SK-N-SH treated with all-trans-retinoic acid at 6 μM for 48 hours (cell line): ENCODE measurements around the gene ZNF319.

ENCODE experiments used
- CSRNP3 ChIP-seq: fragments of 250-450 bp; sonication (Bioruptor Pico); IDR thresholded peaks from 2 replicates; pipeline ENCODE4 v1.5.1; 2021; ENCODE audit warnings: mild to moderate bottlenecking, moderate library complexity
- ISL1 ChIP-seq: fragments of 250-450 bp; sonication (Bioruptor Pico); IDR thresholded peaks from 2 replicates; pipeline ENCODE4 v2.1.2; 2022; ENCODE audit warnings: mild to moderate bottlenecking, moderate library complexity
- OSR1 ChIP-seq: fragments of 250-450 bp; sonication (Bioruptor Pico); IDR thresholded peaks from 2 replicates; pipeline ENCODE4 v1.8.0; 2022; ENCODE audit warnings: moderate library complexity, mild to moderate bottlenecking, inconsistent platforms
- PATZ1 ChIP-seq: fragments of 250-450 bp; sonication (Bioruptor Pico); IDR thresholded peaks from 2 replicates; pipeline ENCODE4 v1.8.0; 2020; ENCODE audit warnings: mild to moderate bottlenecking, moderate library complexity, borderline replicate concordance
- PPARA ChIP-seq: fragments of 250-450 bp; sonication (Bioruptor Pico); IDR thresholded peaks from 2 replicates; pipeline ENCODE4 v1.5.0; 2020; ENCODE audit warnings: mild to moderate bottlenecking, borderline replicate concordance
- TOX ChIP-seq: fragments of 250-450 bp; sonication (Bioruptor Pico); IDR thresholded peaks from 2 replicates; pipeline ENCODE4 v1.8.0; 2021; ENCODE audit warnings: mild to moderate bottlenecking, moderate library complexity, borderline replicate concordance
- ZFP30 ChIP-seq: fragments of 450-650 bp; formaldehyde crosslinking; IDR thresholded peaks from 2 replicates; pipeline ENCODE4 v1.5.0; 2022; ENCODE audit warnings: mild to moderate bottlenecking, moderate library complexity

GRCh38 chr16:58034774-58035173 is 34.3 kb upstream of the ZNF319 start:
- TF ChIP-seq ISL1 (no peak), OSR1 (CRISPR knock-in tag) (no peak), PPARA (CRISPR knock-in tag) (no peak), CSRNP3 (CRISPR knock-in tag) (no peak), PATZ1 (CRISPR knock-in tag) (no peak), ZFP30 (CRISPR knock-in tag) (no peak), TOX (CRISPR knock-in tag) (no peak)
